Daoy (cell line): ENCODE results near the gene ZACN. TPM values are rescaled to one million over a fixed set of nuclear protein-coding genes. Genes with fewer than 3 reads are reported as not detected.
A peak's percentile ranks its signal among the peaks of the same experiment; 100 is the strongest.
"Not testable (repeated sequence)": the region's sequence is repeated elsewhere in the genome, so short reads cannot be mapped to it uniquely, and the experiment has no call there.

Experiments used
- DNase-seq: peaks from one replicate; pipeline ENCODE4 v3.0.0-alpha.2; 2015; ENCODE audit warnings: low read depth
- total RNA-seq: library from RNA; depleted of rRNA; stranded (reverse); fragments of >200 nt; shearing (Covaris generic); gene quantifications from 2 replicates; pipeline ENCODE4 v1.2.3, GENCODE V29; 2014

Gene ZACN
- total RNA-seq, 1 experiment from 2014 or later = not detected

DNA sequence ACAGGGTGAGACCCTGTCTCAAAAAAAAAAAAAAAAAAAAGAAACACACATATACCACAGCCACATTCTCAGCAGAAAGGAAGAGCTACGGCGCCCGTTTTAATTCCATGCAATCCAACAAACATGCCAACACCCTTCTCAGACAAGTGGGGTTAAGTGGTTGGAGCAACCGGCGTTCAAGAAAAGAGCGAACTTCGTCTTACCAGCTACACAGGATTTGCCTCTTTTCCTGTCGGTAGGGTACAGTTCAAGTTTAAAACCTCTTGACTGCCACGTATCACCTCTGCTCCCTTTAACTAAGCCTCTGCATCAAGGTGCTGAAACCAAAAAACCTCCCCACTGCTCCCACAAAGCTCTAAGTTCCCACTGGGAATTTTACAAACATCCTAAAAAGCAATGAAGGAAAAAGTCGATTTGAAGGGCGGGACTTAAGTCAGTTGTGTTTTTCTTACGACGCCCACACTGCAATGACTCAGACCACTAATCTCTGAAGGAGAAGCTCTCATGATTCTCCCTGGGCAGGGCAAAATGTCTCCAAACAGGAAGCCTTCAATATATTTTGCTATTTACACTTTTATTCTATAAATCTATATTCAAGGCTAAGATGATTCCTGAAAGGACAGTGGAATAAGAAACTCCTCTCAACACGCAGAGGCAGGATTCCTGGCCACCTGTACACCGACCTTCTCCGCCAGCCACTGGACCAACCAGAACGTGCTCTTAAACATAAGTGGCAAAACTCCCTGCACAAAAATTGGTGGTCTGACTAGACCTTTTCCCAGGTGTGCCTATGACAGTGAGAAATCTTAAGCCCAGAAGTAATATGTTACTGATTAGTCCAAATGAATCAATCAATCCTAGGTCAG, 25.5 kb upstream of the ZACN start:
- DNase-seq = peak; percentile 72

DNA sequence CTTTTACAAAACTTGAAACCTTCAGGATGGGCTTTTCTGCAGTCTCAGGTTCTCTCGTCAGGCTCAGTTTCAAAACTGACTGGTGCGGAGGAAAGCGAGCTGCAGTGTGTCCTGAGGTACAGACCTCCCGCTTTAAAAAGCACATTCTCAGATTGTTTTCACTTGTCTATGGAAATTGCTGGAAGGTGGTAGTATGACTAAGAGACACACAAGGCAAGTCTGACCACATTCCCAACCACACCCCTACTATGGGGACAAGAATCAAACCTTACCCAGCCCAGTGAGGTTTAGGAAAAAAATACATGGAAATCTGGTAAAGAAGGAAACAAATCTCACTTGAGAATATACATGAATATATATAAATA, 24.9 kb upstream of the ZACN start:
- peak; percentile 42 for DNase-seq

GRCh38 chr17:76056882-76057281, 22.1 kb upstream of the ZACN start:
- no peak for DNase-seq

- DNase-seq = not testable (repeated sequence)
These were observed 20.7 kb upstream of the ZACN start for GRCh38 chr17:76058264-76058663.

GRCh38 chr17:76063875-76064546, 15.0 kb upstream of the ZACN start:
- no peak for DNase-seq

DNA sequence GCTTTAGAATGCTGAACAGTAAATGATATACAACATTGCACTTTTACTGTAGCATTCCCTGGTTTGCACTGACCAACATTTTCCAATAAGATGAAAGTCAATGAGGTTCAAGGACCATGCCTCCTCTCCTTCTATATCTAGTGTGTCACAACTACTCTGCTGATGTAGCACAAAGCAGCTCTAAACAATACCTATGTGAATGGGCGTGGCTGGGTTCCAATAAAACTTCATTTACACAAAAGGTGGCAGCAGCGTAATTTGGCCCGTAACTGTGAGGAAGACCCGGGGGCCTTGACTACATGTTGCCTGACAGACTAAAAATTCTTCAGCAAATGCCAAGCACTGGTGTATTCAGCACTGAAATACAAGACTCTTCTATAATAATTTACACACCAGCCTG, 13.2 kb upstream of the ZACN start:
- DNase-seq = no peak

DNA sequence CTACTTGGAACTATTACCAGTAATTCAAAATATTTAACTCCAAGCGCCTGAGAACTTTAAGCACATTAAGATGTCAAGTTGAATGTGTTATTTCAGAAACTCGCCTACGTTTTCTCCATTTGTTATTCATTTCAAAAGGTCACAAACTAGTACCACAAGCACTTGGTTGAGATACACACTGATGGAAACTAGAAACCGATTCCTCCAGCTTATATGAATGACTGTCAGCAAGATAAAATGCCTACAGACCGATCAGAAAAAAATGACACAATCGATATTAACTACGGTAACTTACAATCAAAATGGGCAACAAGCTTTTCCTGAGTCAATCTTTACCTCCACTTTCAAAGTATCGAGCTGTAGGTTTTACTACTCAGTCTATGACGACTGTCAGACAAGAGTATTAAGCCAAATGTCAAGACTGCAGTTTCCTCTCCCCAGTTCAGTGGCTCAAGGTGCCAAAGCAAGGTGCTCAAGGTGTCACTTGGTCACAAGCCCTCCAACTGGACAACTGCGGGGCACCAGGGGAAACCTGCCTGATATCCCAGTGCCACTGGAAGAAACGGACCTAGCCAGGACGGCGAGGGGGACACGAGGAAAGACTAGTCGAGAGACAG, 7.3 kb upstream of the ZACN start:
- no peak for DNase-seq

DNA sequence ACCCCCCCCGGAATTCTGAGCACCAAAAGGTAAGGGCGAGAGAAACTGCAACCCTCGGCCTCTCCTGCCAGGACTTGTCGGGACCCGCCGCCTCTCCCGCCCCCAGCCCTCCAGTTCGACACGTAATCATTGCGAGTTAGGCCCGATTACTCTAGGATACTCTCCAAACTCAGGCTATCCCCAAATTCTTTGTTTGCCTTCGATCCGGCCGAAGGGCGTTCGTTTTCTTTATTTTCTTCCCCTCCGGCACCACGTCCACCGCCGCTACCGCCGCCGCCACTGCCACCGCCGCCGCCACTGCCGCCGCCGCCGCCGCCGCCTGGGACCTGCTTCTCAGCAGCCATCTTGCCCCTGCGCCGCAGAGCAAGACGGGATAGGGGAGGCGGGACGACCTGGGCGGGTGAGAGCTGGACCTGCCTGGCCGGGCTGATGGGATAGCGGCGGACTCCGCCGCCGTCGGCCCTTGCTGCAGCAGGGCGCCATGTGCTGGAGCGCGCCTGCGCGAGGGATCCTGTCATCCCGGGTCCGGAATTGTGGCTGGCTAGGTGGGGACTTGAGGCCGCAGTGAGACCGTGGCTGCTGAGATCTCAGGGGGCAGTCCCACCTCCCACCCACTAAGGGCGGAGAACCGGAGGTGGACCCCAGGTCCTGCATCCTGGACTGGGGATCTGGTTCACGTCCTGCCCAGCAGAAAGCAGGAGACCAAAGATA, 6.7 kb upstream of the ZACN start, which contains the start of gene SRP68:
TSS of gene SRP68 (minus strand) at position 370 of the 711 bp plus-strand sequence. CDS start at position 344, 26 bp downstream.
- peak; percentile 97 for DNase-seq

GRCh38 chr17:76074390-76075363, 4.3 kb upstream of the ZACN start, which contains the start of gene GALR2:
Gene GALR2 (plus strand): TSS chr17:76074781. CDS start chr17:76074884, 103 bp downstream.
- no peak for DNase-seq

DNA sequence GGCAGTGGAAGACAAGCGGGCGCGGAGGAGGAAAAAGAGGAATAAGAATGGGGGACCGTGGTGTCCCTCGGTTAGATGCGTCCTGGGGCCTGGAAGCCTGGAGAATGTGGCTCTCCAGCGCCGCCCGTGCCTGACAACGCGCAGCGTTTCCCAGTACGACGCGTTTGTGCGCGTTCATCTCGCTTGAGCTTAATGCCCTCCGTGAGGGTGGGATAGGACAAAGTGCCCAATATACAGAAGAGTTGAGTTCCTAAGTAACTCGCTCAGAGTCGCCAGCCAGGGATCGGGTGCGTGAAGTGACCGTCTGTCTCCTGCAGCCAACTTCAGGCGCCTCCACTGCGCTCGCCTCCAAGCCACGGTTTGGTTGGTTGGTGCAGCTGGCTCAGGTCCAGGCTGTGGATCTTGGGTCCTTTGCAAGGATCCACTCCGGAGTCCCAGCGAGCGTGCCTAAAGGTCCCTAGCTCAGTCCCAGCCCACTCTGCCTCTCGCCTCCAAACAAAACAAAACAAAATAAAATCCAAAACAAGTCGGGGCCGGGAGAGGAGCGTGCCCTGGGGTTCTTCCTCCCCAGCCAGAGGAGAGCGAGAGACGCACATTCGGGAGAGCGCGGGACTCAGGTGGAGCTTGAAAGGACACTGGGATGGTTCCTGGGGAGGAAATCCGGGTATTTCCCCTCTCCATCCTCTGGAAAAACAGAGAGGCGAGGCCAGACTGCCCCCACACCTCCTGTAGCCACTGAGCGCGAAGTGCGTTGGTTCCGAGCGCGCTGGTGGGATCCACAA, 3.4 kb upstream of the ZACN start:
- no peak for DNase-seq

- no peak for DNase-seq
These were observed 2.7 kb upstream of the ZACN start for GRCh38 chr17:76076146-76076764.

GRCh38 chr17:76076765-76077583, 2.0 kb upstream of the ZACN start:
- DNase-seq = no peak

GRCh38 chr17:76077584-76078110, 1.3 kb upstream of the ZACN start:
- DNase-seq = no peak

DNA sequence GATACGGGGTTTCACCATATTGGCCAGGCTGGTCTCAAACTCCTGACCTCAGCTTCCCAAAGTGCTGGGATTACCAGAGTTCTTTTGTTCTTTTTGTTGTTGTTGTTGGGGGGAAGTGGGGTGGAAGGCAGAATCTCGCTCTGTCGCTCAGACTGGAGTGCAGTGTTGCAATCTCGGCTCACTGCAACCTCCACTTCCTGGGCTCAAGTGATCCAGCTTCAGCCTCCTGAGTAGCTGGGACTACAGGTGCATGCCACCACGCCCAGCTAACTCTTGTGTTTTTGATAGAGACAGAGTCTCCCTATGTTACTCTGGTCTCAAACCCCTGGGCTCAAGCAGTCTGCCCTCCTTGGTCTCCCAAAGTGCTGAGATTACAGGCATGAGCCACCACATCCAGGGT, 612 bp upstream of the ZACN start:
- not testable (repeated sequence) for DNase-seq

GRCh38 chr17:76079535-76079955, 563 bp downstream of the ZACN start:
- DNase-seq = no peak

DNA sequence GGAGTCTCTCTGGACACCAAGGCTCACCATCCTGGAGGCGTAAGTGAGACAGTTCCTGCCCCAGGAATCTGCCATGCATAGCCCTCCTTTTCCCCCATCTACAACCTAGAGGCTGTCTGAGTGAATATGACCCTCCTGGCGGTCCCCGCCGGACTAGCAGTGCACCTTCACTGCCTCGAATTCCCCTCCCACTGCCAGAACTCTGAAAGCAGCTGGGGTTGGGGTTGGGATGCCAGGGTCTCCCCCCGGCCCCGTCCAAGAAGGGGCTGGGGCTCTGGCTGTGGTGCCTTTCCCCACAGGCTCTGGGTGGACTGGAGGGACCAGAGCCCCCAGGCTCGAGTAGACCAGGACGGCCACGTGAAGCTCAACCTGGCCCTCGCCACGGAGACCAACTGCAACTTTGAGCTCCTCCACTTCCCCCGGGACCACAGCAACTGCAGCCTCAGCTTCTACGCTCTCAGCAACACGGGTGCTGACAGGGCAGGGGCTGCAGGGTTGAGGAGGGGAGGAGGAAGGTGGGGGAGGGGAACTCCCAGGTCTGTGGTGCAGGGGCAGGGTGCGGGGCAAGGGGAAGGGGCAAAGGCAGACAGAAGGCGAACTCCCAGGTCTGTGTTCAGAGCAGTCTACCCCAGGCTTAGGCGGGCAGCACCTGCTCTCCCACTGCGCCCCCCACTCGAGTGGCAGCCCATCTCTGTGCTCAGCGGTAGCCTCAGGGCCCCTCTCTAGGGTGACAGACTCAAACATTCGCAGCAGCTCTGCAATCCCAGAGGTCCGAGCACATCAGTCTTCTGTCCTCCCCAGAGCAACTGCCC, 1.2 kb downstream of the ZACN start:
- no peak for DNase-seq

GRCh38 chr17:76080768-76081287, 1.8 kb downstream of the ZACN start:
- DNase-seq = no peak
